Fibroblast of mammary gland (primary cell): Measurements from ENCODE around the gene DNAH7.

Experiments used
- DNase-seq: peaks from one replicate; pipeline ENCODE4 v3.0.0-alpha.2; 2010; ENCODE audit warnings: low read depth
- H3K4me3 ChIP-seq: 2 replicates; pipeline ENCODE4 v1.5.1; 2011; ENCODE audit warnings: low read depth, mild to moderate bottlenecking, low read length, moderate library complexity; ENCODE audit not compliant: control insufficient read depth
- CTCF ChIP-seq: conservative IDR thresholded peaks from 2 replicates; pipeline ENCODE4 v1.5.1; 2011; ENCODE audit warnings: low read depth, low read length, inconsistent platforms; ENCODE audit not compliant: control insufficient read depth, insufficient read depth

Gene DNAH7

GRCh38 chr2:196040218-196040617 is 28.4 kb downstream of the DNAH7 start:
- no peak for DNase-seq
- no peak overlapping the region for H3K4me3 ChIP-seq
- no peak for TF ChIP-seq CTCF

- no peak for DNase-seq
- TF ChIP-seq CTCF, result no peak
- H3K4me3 ChIP-seq, result no peak overlapping the region
Measured at GRCh38 chr2:196036442-196036841, 32.2 kb downstream of the DNAH7 start.

- H3K4me3 ChIP-seq, result no peak overlapping the region
- TF ChIP-seq CTCF, result no peak
- DNase-seq, result no peak
Measured at GRCh38 chr2:196018037-196018436, 50.6 kb downstream of the DNAH7 start.

GRCh38 chr2:196012314-196012713 is 56.3 kb downstream of the DNAH7 start:
- no peak for TF ChIP-seq CTCF
- no peak overlapping the region for H3K4me3 ChIP-seq
- no peak for DNase-seq

GRCh38 chr2:196000551-196000950 is 68.1 kb downstream of the DNAH7 start:
- H3K4me3 ChIP-seq, result no peak overlapping the region
- no peak for TF ChIP-seq CTCF
- no peak for DNase-seq

- H3K4me3 ChIP-seq, result no peak overlapping the region
- no peak for TF ChIP-seq CTCF
- DNase-seq, result no peak
Measured at GRCh38 chr2:195998070-195998469, 70.6 kb downstream of the DNAH7 start.

GRCh38 chr2:195995499-195995898 is 73.1 kb downstream of the DNAH7 start:
- TF ChIP-seq CTCF, result no peak
- H3K4me3 ChIP-seq, result no peak overlapping the region
- no peak for DNase-seq
